Left colon (tissue), 2 donors: ENCODE data around the gene CCDC174. TPM values are rescaled to one million over a fixed set of nuclear protein-coding genes. Genes with fewer than 3 reads are reported as not detected.

Experiments
- total RNA-seq, 2 donors: library from RNA; stranded (reverse); fragmentation: NEBNext Ultra II Directional; extraction: Animal tissue kit (Norgen Biotek cat#: 25700); gene quantifications; one replicate each; pipeline ENCODE4 v1.2.1, GENCODE V29; 2021
- donor health status: DM: no; HTN: no; CAD: no.
- donor health status: DM: yes; HTN: yes; CAD: no.

CCDC174 gene
- total RNA-seq, 2 donors from 2014 or later = 18.5 to 20.0 TPM

Other genes with a start within 250 kb of the CCDC174 start
- 1 to 10 TPM; 6.7 to 8.3 TPM for gene SLC6A6, start 249.2 kb upstream of the CCDC174 start, total RNA-seq
- 1 to 10 TPM in 1 of 2 donors, under 1 TPM in 1; 0.49 to 1.7 TPM for gene GRIP2, start 111.4 kb upstream of the CCDC174 start, total RNA-seq
- gene C3orf20, start 23.4 kb downstream of the CCDC174 start, total RNA-seq = under 1 TPM in 1 of 2 donors, not detected in 1; 0.21 TPM
- 1 to 10 TPM; 5.8 to 9.8 TPM for gene FGD5, start 167.2 kb downstream of the CCDC174 start, total RNA-seq